Measurements from ENCODE around the gene CEP83.

The CEP83 gene

GRCh38 chr12:94430304-94430703 is 29.4 kb downstream of the CEP83 start:
- TF ChIP-seq, protein P1, sequence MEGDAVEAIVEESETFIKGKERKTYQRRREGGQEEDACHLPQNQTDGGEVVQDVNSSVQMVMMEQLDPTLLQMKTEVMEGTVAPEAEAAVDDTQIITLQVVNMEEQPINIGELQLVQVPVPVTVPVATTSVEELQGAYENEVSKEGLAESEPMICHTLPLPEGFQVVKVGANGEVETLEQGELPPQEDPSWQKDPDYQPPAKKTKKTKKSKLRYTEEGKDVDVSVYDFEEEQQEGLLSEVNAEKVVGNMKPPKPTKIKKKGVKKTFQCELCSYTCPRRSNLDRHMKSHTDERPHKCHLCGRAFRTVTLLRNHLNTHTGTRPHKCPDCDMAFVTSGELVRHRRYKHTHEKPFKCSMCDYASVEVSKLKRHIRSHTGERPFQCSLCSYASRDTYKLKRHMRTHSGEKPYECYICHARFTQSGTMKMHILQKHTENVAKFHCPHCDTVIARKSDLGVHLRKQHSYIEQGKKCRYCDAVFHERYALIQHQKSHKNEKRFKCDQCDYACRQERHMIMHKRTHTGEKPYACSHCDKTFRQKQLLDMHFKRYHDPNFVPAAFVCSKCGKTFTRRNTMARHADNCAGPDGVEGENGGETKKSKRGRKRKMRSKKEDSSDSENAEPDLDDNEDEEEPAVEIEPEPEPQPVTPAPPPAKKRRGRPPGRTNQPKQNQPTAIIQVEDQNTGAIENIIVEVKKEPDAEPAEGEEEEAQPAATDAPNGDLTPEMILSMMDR (IDR thresholded peaks at IDR 0.05) = no peak

GRCh38 chr12:94429633-94430032 is 30.0 kb downstream of the CEP83 start:
- TF ChIP-seq, protein P1 (IDR thresholded peaks at IDR 0.05) = no peak

DNA sequence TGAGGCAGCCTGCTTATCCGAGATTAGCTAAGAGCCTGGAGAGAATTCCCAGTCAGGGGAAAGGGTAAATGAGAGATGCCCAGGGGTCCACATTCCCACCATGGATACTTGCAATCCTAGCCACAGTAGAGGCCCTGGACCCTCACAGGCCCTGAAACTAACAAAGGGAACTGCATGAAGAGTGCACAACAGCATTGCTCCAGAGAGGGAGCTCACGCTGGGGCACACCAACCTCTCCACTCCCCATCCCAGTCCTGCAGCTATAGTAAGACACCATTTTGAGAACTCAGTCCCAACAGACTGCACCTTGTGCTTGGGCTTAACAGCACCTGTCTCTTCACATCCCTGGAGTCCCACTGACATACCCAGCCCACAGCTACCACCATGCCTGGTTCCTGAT is 30.5 kb downstream of the CEP83 start:
- TF ChIP-seq, protein P1 (IDR thresholded peaks at IDR 0.05) = no peak

- TF ChIP-seq, protein P1 (IDR thresholded peaks at IDR 0.05) = no peak
Measured at GRCh38 chr12:94427501-94428381, 31.9 kb downstream of the CEP83 start.

- TF ChIP-seq, protein P1 (IDR thresholded peaks at IDR 0.05) = no peak
Measured at GRCh38 chr12:94426049-94426448, 33.6 kb downstream of the CEP83 start.

DNA sequence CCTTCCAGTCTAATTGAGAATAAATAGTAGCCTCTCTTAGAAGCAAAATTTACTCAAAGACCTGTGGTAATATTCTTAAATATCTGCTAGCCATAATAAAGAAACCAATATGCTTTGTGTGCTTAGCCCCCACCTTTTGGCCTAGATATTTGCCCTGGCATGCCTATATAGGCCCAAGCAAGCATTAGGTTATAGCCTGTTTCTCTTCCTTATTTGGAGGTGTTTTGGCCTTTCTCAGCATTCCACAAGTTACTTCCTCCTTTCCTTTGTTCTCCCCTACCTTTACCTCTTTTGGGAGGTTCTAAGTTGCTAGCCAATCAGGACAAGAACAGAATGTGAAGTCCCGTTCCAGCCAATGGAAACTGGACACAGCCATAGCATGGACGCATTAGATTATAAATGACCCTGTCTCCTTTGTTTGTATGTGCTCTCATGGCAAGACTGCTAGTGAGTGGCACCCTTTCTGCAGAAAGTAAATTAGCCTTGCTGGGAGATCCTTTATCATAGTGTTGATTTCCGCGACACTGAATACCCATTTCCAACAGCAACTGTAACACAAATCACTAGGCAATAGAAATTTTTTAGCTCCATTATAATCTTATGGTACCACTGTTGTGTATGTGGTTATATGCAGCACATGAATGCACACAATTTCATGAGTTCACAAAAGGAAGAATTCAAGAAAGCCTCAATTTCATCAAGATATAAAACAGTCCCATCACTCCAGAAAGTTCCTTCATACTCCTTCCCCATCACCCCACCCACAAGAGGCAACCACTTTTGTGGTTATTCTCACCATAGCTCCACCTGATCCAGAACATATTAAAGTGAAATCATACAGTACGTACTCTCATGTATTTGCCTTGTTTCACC is 37.6 kb downstream of the CEP83 start:
- TF ChIP-seq, protein P1 (IDR thresholded peaks at IDR 0.05) = no peak

- TF ChIP-seq, protein P1 (IDR thresholded peaks at IDR 0.05) = no peak
Measured at GRCh38 chr12:94418517-94418916, 41.1 kb downstream of the CEP83 start.

Measured in LNCAP (cell line).